ENCODE results near the gene SMYD1. TPM values are rescaled to one million over a fixed set of nuclear protein-coding genes. Genes with fewer than 3 reads are reported as not detected.

Gene SMYD1
- polyA plus RNA-seq, 1 donor: not detected

- DNase-seq: peak; percentile 94
These were observed 12.1 kb upstream of the SMYD1 start, which contains the start of gene KRCC1 for GRCh38 chr2:88055371-88056128. KRCC1 (minus strand) TSS chr2:88055783; CDS start chr2:88028563, 27,220 bp downstream.

DNA sequence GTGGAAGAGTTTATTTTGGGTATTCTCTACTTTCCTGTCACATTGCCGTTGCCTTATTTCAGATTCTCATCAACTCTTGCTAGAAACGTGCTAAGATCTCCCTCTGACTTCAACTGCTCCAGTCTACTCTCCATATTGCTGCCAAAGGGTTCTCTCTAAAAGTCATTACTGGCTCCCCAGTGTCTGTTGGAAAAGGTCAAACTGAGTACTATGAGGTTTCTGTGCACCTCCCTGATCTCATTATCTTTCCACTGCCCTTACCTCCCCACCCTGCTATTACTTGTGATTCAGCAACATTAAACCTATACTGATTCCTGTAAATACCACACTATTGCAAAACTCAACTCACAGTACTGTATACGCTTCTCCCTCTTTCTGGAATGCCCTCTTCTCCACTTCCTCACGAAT lies 10.2 kb upstream of the SMYD1 start:
- DNase-seq: no peak

DNA sequence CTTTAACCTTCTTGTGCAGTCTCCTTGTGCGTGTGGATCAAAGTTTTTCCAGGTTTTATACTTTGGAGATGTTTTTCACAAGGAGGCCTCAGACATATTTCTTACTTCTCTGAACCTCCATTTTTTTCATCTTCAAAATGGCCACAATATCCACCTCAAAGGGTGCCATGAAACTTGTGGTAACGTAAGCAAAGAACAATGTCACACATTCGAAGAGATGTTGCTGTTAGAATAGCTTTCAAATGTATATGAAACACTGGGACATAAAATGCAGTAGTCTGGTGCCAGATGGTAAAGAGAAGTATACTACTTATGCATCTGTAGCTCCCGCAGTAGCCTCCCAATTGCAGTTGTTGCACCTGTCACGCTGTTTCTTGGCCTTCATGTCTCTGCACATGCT lies 9.4 kb upstream of the SMYD1 start:
- DNase-seq: no peak

DNA sequence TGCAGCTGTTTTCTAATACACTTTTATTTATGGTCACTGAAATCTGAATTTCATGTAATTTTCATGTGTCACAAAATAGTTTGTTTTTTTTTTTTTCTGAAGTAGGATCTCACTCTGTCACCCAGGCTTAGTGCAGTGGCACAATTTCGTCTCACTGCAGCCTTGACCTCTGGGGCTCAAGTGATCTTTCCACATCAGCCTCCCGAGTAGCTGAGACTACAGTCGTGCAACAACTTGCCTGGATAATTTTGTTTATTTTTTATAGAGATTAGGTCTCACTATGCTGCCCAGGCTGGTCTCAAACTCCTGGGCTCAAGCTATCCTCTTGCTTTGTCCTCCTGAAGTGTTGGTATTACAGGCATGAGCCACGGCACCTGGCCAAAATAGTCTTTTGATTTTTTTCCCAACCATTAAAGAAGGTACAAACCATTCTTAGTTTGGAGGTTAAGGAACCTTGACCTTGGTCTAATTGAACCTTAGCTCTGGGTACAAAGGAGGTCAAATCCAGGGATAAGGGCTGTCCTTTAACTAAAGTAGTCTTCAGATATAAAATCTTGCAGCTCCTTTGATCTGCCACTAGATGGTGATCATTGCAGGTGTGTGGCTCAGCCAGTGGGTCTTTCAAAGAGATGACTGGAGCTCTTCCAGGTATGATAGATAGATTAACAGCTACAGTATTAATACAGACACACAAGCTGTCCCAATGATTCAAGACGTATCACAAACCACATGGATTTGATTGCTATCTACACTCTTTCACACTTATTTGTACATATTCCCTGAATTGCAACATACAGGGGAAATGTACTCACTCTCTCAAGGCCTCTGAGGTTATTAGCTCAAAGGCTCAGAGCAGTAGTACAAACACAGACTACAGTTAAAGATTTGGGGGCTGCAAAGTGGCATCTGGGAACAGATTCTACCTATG lies 7.4 kb upstream of the SMYD1 start:
- no peak for DNase-seq

DNA sequence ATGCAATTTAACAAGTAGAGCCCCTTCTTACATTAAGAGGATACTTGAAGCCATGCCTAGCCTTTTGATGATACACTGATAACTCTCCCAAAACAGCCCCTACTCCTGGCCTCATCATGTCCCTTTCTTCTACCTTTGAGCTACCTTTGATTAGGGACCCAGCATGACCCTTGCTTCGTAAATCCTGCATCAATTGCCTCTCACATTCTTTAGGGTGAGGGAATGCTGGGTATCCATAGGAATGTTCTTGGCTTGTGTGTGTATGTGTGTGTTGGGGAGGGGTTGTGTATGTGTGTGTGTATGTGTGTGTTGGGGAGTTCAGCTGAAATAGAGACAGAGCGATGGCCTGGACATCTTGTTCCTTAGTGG lies 6.7 kb upstream of the SMYD1 start:
- DNase-seq: no peak

DNA sequence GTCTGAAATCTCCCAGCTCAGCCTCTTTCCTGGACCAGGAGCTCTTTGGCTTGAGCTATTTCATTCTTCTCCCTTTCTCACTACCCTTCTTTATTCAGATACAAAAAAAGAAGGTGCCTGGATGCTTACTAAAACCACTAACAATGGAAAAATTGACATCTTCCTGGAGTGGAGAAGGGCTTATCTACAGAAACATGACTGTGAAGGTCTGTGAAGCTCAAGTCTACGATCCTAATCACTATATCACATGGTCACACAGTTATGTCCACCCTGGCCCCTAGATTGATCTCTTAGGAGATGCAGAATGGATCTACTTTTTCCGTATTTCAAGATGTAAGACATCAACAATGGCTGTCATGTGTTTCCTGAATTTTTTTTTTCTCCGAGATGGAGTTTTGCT lies 6.3 kb upstream of the SMYD1 start:
- DNase-seq: no peak

DNA sequence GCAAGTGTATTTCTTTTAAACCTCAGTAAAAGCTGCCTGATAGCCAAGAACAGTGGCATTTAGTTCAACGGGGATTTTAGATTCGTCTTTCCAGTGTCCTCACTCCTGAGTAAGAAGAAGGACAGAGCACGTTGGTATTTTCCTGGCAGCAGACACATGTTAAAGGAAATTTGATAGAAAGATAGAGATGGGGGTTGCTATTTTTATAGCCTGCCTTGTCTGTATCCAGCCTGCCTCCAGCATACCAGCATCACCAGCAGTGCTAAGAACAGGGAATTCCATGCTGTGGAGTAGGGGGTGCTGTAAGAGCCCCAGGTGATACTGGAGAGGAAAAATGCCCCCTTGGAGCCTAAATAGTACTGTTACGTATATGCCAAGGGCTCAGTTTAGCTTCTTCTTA lies 1.1 kb upstream of the SMYD1 start:
- no peak for DNase-seq

- no peak for DNase-seq
These were observed 436 bp upstream of the SMYD1 start for GRCh38 chr2:88067189-88067588.

- DNase-seq: no peak
These were observed 419 bp downstream of the SMYD1 start for GRCh38 chr2:88068044-88068443.

DNA sequence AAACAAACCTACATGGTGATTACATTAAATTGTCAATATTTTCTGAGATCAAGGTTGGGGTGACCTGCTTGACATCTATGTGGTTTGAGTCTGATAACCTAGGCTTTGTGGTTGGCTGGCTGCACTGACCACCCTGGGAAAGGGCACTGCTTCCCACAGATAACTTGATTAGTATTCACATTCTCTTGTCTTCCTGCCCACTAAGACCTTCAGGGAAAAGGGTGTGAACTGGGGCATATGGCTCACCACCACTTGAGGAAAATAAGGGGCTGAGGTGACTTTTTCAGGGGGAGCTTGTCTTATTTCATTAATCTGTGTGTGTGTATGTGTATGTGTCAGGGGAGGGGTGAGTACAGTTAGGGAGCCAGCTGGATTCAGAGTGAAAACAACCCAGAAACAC lies 1.5 kb downstream of the SMYD1 start:
- no peak for DNase-seq

GRCh38 chr2:88070055-88070454 lies 2.4 kb downstream of the SMYD1 start:
- DNase-seq: no peak

DNA sequence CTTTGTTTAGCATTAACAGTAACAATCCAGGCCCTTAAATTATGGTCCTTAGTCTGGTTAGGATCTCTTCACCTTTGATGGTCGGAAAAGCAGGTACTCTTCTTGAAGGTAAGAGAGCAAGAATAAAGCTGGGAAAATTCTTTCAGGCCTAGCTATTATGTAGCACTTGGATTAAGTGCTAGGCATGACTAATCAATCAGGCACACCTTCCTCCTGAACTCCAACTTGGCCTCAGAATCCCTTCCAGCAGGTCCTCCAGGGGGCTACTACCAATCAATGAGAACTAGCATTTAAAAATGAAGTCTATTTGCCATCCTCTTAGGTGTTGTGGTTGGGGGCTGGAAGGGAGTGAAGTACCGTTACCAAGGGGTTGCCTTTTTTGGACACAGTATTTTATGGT lies 3.7 kb downstream of the SMYD1 start:
- no peak for DNase-seq

DNA sequence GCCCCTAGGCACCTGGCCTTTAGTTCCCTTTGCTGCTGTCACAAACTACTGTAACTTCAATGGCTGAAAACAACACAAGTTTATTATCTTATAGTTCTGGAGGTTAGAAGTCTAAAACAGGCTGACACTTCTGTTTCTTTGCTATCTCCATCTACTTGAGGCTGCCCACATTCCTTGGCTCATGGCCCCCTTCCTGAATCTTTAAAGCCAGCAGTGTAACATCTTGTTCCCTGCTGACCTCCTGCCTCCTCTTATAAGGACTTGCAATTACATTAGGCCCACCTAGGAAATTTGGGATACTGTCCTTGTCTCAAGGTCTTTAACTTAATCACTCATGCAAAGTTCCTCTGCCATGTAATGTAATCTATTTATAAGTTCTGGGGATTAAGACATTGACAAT lies 6.5 kb downstream of the SMYD1 start:
- DNase-seq: no peak

- DNase-seq: no peak
These were observed 7.2 kb downstream of the SMYD1 start for GRCh38 chr2:88074854-88075292.

- no peak for DNase-seq
These were observed 9.5 kb downstream of the SMYD1 start for GRCh38 chr2:88077080-88077479.

- no peak for DNase-seq
These were observed 11.1 kb downstream of the SMYD1 start for GRCh38 chr2:88078643-88079172.

DNA sequence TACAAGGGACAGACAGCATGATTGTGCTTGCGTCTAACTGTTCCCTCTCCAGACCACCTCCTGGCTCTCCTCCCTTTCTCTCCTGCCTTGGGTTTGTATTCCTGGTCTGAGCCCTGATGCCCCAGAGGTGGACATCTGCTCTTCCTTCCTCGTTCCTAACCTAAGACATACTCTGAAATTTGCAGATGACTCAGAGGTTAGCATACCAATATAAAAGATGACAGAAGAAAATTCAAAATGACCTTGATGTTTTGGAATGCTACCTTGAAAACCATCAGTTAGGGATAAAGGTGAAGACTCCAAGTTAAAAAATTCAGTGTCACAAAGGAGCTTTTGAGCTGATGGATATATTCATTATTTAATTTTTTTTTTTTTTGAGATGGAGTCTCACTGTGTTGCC lies 12.9 kb downstream of the SMYD1 start:
- no peak for DNase-seq

GRCh38 chr2:88081924-88082608 lies 14.4 kb downstream of the SMYD1 start:
- no peak for DNase-seq

GRCh38 chr2:88082781-88083180 lies 15.2 kb downstream of the SMYD1 start:
- no peak for DNase-seq

GRCh38 chr2:88085099-88085498 lies 17.5 kb downstream of the SMYD1 start:
- no peak for DNase-seq

- DNase-seq: no peak
These were observed 18.0 kb downstream of the SMYD1 start for GRCh38 chr2:88085602-88086001.

DNA sequence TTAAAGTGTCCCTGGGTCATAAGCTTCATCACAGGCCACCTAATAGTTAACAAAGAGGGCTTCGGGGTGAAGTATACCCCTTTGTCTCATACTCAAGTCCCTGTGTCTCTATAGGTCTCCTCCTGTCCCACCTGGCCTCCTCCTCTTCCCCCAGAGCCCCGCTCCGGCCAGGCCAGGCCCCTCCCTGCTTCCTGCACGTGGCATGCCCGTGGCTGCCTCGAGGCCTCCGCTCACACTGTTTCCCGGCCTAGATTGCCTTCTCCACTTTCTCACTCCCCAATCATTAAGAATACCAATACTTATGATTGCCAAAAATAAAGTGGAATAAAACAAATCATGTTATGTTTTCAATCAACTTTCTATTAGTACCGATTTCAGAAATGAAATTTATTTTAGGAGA lies 18.8 kb downstream of the SMYD1 start:
- no peak for DNase-seq
